Raji (cell line): Measurements from ENCODE around the gene CRISP1.

ENCODE experiments used
- POLR2A ChIP-seq: IDR thresholded peaks from 2 replicates; pipeline ENCODE4 v1.6.1; 2011; ENCODE audit warnings: low read depth, low read length, control low read depth; ENCODE audit not compliant: insufficient read depth

CRISP1 gene, protein sequence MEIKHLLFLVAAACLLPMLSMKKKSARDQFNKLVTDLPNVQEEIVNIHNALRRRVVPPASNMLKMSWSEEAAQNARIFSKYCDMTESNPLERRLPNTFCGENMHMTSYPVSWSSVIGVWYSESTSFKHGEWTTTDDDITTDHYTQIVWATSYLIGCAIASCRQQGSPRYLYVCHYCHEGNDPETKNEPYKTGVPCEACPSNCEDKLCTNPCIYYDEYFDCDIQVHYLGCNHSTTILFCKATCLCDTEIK

DNA sequence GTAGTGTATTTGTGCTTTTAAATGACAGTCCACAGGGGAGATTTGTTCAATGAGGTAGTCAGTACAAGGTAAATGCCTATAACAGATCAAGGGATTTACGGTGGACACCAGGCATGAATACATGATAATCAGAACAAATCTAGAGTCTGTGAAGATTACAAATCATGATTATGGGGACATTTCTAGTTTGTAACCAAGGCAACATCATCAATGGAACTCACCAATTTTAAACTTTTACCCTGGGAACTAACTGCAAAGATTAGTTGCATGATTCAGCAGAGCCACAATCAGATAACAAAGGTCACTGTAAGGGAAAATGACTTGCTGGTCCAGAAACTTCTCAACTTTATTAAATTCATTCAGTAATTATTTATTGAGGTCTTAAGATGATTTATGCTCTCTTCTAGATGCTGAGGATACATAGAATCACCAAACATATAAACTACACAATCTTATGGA is at the start of gene CRISP1:
Gene CRISP1 (minus strand): TSS at position 51 of the 459 bp plus-strand sequence. CDS start 9,135 bp downstream, outside the sequence.
- TF ChIP-seq POLR2A, result no peak

DNA sequence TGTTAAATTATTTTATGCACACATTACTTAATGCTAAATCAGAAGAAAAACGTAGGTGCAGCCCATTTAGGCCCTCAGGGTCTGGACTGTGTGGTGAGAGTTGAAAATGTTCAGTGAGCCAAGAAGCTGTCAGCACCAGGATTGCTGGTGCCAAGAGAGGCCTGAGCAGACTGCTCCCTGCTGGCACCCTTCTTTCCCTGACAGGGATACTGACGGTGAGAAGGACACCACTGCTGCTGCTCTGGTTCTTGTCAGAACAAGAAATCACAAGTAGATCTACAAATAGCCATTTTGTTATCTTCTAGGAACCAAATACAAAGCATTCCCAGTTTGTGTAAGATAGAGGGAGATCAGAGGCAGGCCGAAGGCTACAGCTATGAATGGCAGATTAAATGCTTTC is 48.7 kb upstream of the CRISP1 start:
- TF ChIP-seq POLR2A, result no peak

DNA sequence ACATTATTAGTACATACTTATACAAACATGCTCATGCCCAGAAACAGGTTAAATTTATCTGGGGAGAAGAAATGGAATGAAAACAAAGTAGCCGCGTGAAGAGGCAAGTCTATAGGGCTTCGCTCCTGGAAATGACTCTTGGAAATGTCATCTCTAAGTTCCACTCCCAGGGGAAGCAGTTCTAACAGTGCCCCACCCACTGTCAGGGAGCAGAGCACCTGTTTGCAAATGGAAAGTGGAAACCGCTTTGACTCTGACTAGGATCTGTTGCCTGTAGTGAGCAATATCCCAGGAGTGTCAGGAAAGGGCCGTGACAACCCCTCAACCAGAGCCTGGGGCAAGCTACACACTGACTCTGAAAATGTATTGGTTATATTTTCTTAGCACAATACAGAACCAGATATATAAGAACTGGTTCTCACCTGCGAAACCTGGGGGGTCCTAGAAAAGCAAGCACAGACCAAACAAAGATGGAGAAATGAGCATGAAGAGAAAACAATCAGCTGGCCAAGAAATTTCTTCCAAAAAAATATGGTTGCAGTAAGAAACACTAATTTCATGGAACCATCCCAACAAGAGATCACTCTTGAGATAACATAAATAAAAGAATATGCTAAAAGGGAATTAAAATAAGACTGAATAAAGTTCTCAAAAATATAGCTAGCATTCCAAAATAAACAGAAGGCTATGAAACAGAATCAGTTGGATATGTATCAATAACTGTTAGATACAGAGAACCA is 47.5 kb upstream of the CRISP1 start:
- TF ChIP-seq POLR2A, result no peak

DNA sequence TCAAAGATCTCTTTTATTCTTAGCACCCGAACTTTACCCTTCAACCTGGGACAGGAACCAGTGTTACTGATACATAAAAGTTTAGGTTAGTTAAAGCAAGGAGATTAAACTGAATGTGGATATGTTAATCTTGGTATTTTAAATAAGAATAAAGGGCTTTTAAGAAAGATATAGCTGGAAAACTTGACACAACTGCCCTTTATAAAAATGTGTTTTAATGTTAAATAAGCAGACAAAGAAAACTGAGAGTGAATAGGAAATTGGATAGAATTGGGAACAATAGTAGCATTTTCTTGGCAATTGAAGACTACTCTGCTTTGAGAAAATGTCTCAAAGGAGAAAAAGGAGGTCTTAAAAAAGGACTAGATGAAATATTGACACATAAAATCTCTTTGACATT is 45.9 kb upstream of the CRISP1 start:
- no peak for TF ChIP-seq POLR2A

DNA sequence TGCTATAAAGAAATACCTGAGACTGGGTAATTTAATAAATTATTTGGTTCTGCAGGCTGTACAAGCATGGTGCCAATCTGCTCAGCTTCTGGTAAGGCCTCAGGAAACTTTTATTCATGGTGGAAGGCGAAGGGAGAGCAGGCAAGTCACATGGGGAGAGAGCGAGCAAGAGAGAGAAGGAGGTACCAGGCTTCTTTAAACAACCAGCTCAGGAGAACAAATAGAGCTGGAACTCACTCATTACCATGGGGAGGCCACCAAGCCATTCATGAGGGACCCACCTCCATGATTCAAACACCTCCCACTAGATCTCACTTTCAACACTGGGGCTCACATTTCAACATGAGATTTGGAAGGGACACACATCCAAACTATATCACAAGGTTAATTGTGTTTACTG is 44.9 kb upstream of the CRISP1 start:
- no peak for TF ChIP-seq POLR2A

DNA sequence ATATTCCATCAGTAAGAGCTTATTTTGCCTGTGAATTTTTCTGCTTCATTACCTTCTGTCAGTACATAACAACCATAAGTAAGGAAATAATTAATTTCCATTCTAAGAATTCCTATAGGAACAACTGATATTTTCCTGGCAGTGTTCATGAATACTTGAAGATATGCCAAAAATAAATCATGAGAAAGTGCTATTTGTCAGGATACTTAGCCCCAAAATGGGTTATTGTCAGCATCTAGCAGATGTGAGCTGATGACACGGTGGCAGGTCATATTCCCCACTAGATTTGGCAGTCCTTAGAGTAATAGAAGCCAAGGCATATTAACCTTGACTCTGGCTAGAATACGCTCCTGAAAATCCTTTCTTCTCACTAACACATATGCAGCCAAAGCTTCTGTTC is 43.2 kb upstream of the CRISP1 start:
- TF ChIP-seq POLR2A, result no peak

DNA sequence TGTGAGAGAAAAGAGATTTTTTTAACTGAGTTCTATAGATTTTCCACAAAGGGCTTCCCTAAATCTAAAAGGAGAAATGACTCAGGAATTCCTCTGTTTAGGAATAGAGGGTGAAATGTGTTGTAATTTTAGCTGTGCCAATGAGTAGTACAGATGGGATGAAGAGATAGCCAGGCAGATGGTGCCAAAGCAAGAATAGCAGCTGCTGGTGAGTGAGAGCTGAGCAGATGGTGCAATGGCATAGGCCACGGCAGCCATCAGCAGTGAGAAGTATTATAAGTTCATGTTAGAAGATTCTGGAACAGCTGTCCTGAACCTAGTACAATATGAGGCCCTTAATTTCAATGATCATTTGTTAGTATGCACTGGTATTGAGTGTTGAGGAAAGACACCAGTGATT is 40.2 kb upstream of the CRISP1 start:
- no peak for TF ChIP-seq POLR2A

DNA sequence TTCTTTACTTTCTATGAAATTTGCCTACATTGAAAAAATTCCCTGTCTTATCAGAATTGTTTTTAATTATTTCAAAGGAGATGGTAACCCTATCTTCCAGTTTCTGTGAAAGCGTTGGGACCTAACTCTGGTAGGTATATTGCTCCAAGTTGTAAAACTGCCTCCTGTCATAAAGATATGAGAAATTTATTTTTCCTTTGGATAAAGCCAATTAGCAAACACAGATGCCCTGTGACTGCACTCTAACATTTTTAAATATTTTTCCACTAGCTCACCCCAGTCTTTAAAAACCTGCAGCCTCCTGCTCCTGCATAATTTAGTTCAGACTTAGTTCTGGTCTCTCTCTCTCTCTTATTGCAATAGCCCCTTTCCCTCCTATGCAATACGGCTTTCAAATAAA is 39.0 kb upstream of the CRISP1 start:
- TF ChIP-seq POLR2A, result no peak

DNA sequence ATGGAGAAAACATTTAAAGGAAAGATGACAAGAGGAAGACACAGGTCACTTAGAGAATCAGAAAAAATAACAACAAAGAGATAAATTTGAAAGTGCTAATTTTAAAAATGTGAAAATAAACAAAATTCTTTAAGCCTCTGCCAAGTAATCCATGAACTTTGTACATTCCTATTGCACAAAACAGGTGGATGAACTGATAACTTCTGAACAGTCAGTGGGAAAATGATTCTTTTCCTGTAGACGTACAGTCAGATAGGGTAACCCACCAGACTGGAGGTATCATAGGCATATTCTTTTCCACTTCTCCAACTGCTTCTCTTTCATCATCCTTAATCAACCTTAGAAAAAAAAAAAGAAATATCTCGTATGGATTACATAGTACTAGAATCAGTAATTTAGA is 36.5 kb upstream of the CRISP1 start:
- no peak for TF ChIP-seq POLR2A

DNA sequence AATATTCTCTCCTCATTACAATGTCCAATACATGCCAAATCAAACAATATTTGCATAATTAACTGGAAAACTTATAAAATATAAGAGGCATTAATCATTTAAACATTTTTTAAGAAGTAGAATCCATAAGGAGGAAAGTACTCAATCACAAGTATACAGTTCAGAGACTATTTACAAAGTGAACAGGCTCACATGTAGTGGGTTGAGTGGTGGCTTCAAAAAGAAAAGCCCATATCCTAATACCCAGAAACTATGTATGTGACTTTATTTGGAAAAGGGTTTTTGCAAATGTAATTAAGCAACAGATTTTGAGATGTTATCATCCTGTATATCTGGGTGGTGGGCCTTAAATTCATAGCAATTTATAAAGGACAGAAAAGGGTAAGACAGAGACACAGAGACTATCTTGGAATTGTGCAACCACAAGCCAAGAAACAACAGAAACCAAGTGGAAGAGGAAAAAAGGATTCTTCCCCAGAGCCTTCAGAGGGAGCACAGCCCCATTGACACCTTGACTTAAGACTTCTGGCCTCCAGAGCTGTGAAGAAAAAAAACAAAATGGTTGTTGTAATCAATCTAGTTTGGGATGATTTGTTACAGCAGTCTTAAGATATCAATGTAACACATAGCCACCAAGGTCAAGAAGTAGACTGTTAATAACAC is 32.7 kb upstream of the CRISP1 start:
- TF ChIP-seq POLR2A, result no peak

DNA sequence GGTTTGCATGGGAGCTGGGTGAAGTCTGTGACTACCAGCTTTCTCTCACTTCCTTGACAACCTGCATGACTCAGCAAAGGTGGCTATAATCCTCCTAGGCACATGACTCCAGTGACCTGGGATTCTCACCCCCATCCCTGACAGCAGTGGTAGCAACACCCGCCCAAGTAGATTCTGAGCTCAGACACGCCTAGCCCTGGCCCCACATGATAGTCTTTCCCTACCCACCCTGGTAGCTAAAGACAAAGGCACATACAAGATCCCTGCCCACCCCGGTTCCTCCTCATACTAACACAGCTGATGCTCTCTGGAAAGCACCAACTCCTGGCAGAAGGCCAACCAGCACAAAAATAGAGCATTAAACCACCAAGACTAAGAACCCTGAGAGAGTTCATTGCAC is 25.9 kb upstream of the CRISP1 start:
- TF ChIP-seq POLR2A, result no peak

DNA sequence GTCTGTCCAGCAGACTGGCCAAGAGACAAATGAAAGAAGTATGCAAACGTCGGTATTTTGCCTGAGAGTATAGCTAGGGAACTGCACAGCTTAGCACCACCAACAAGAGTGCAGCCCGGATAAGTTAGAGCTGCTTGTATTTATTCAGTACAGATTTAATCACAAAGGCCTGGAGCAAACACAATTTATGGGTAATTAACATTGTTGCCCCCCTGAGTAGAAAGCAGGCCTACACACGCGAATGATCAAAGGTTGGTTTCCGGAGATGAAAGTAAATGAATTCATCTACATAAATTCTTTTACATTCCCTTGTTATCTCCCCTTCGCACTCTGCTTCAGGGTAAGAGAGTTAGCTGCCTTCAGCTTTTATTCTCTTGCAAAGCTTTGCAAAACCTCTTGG is 24.7 kb upstream of the CRISP1 start:
- TF ChIP-seq POLR2A, result no peak

DNA sequence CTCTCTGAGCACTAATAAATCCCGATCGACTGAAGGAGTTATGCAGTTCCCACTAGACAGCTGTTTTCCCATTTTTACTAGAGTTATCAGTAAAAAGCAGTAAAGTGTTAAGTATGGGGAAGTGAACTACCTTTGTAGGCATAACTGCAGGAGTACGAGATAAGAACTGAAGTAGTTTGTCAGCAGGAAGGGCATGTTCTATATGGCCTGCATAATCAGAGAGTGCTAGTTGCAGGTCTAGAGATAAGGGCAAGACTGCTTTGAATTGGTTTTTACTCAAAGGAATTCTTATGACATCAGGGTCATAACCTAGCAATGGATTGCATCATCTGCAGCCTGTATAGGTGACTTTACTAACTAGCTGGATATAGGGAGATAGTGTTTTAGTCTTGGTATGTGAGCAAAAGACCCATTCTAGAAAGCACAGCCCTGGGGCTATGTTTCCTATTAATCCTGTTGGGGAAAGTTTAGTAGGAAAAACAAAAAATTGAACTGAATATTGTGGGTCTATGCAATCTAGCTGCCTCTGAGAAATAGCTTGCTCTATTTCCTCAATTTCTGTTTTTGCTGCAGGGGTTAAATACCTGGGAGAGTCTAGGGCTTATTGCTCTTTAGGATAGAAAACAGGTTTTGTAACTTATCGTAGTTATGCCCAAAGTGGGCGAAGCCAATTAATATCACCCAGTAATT is 22.6 kb upstream of the CRISP1 start:
- no peak for TF ChIP-seq POLR2A

DNA sequence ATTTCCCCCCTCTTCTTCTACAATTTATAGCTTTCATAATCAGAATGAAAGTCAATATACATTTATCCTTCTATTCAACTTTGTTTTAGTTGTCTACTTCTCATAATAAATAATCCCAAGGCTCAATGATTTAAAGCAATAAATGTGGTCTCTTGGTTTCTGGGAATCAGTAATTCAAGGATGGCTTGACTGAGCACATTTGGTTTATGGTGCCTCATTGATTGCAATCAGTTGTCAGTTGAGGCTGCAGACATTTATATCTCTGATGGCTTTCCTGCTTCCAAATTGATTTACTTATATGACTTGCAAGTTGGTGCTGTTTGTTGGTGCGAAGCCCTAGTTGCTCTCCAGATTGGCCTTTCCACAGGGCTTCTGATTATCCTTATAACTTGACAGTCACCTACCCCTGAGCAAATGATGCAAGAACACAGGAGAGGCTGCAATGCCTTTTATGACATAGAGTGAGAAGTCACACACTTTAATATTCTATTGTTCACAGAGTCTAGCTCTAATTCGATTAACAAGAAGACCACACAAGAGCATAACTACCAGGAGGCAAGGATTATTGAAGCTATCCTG is 2.7 kb upstream of the CRISP1 start:
- TF ChIP-seq POLR2A, result no peak

DNA sequence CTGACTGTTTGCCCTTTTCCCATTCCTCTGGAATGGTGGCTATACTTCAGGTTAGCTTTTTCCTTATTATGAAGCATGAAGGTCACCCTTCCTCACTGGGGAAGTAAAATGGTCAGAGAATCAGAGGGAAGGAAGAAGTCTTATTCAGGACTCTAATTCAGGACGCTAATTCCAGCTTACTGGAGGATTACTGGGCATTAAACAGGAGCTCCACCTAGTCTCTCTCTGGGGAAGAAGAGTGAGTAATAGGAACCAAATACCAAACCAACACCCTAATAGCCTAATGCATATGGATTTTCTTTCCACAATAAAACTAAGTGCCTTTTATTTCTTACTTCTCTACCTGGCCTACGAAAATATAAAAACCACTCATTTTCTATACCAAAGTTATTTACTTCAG is 10.1 kb downstream of the CRISP1 start:
- TF ChIP-seq POLR2A, result no peak
